Measurements from ENCODE around the gene PDXP. TPM values are rescaled to one million over a fixed set of nuclear protein-coding genes. Genes with fewer than 3 reads are reported as not detected.

Gene PDXP
- total and polyA plus RNA-seq, 2 of the 13 experiments (the other 11 are each of a cell fraction or from before 2014, with no cell fraction given), result 58.2 to 70.6 TPM

GRCh38 chr22:37633625-37634416 is 24.7 kb upstream of the PDXP start (continued):
- TF ChIP-seq RERE (CRISPR knock-in tag; IDR thresholded peaks at IDR 0.05; ENCODE audit: low read depth) (no peak; the same call in 1 of the 2 replicates), ZNF496 (CRISPR knock-in tag; IDR thresholded peaks at IDR 0.05; ENCODE audit: insufficient replicate concordance) (no peak), ZMAT3 (CRISPR knock-in tag; conservative IDR thresholded peaks at IDR 0.05) (no peak; the same call in 1 of the 2 replicates), ZNF513 (CRISPR knock-in tag; conservative IDR thresholded peaks at IDR 0.05) (no peak), ZNF776 (CRISPR knock-in tag; IDR thresholded peaks at IDR 0.05) (0 out of 2 replicates have a peak, but pooled peaks have one; percentile 35), FOXJ3 (CRISPR knock-in tag; IDR thresholded peaks at IDR 0.05; ENCODE audit: borderline replicate concordance) (no peak), SNAPC5 (CRISPR knock-in tag; IDR thresholded peaks at IDR 0.05; ENCODE audit: borderline replicate concordance) (0 out of 2 replicates have a peak, but pooled peaks have one; percentile 53), ARHGAP35 (CRISPR knock-in tag; IDR thresholded peaks at IDR 0.05; ENCODE audit: borderline replicate concordance) (no peak; the same call in 1 of the 2 replicates), POGK (CRISPR knock-in tag; conservative IDR thresholded peaks at IDR 0.05) (no peak), ZBTB34 (CRISPR knock-in tag; IDR thresholded peaks at IDR 0.05) (no peak), TMF1 (CRISPR knock-in tag; IDR thresholded peaks at IDR 0.05; ENCODE audit: low read depth) (0 out of 2 replicates have a peak, but pooled peaks have one; percentile 59), SMC3 (IDR thresholded peaks at IDR 0.05; ENCODE audit: low read length) (no peak), FOXP1 (IDR thresholded peaks at IDR 0.05) (no peak), FOXP1 (CRISPR knock-in tag; IDR thresholded peaks at IDR 0.05) (no peak), ZNF253 (CRISPR knock-in tag; IDR thresholded peaks at IDR 0.05; ENCODE audit: borderline replicate concordance) (no peak)

Measured in HepG2 (cell line).